Muscle layer of duodenum (tissue), 2 donors: ENCODE data around the gene HDAC4.

Experiments
- H3K27ac ChIP-seq: one replicate; pipeline ENCODE4 v1.7.0; 2013; ENCODE audit warnings: mild to moderate bottlenecking, low read length
- H3K27me3 ChIP-seq: one replicate; pipeline ENCODE4 v1.7.0; 2013; ENCODE audit warnings: low read depth, mild to moderate bottlenecking, control low read depth, low read length
- H3K36me3 ChIP-seq, 2 donors: one replicate each; pipeline ENCODE4 v1.7.0; 2013; ENCODE audit warnings: low read length in 2 of 2, control low read depth in 1 of 2, mild to moderate bottlenecking in 1 of 2; ENCODE audit not compliant: insufficient read depth in 2 of 2, control insufficient read depth in 1 of 2
- H3K4me1 ChIP-seq, 2 donors: one replicate each; pipeline ENCODE4 v1.7.0; 2013; ENCODE audit warnings: low read length in 2 of 2, mild to moderate bottlenecking in 2 of 2, control low read depth in 1 of 2, moderate library complexity in 1 of 2; ENCODE audit not compliant: insufficient read depth in 2 of 2, control insufficient read depth in 1 of 2
- H3K4me3 ChIP-seq, 2 donors: one replicate each; pipeline ENCODE4 v1.7.0; 2013; ENCODE audit warnings: low read length in 2 of 2, low read depth in 1 of 2, mild to moderate bottlenecking in 1 of 2
- H3K9me3 ChIP-seq, 2 donors: one replicate each; pipeline ENCODE4 v1.7.0; 2013; ENCODE audit warnings: low read length in 2 of 2, control low read depth in 1 of 2, mild to moderate bottlenecking in 1 of 2; ENCODE audit not compliant: control insufficient read depth in 1 of 2
- donor health status: healthy.

The HDAC4 gene

GRCh38 chr2:239000089-239000488, 400.7 kb downstream of the HDAC4 start:
- H3K27ac ChIP-seq: no peak overlapping the region
- no peak overlapping the region for H3K4me3 ChIP-seq
- peaks cover 0 to 22% of the 10 kb centered on the region in 2 donors for H3K4me1 ChIP-seq
- no peaks in the 10 kb centered on the region for H3K27me3 ChIP-seq
- peaks cover 0 to 4% of the 10 kb centered on the region in 2 donors for H3K9me3 ChIP-seq
- no peaks in the 10 kb centered on the region for H3K36me3 ChIP-seq

- H3K4me3 ChIP-seq: no peak overlapping the region
- H3K27ac ChIP-seq: no peak overlapping the region
- no peaks in the 10 kb centered on the region for H3K36me3 ChIP-seq
- no peaks in the 10 kb centered on the region for H3K27me3 ChIP-seq
- H3K4me1 ChIP-seq: peaks cover 0 to 22% of the 10 kb centered on the region in 2 donors
- H3K9me3 ChIP-seq: peaks cover 0 to 9% of the 10 kb centered on the region in 2 donors
Observed at GRCh38 chr2:238999291-238999741, 401.5 kb downstream of the HDAC4 start.

- H3K36me3 ChIP-seq: no peaks in the 10 kb centered on the region
- no peak overlapping the region for H3K27ac ChIP-seq
- no peak overlapping the region for H3K4me3 ChIP-seq
- no peaks in the 10 kb centered on the region for H3K27me3 ChIP-seq
- H3K4me1 ChIP-seq: peaks cover 0 to 18% of the 10 kb centered on the region in 2 donors
- H3K9me3 ChIP-seq: peaks cover 0 to 9% of the 10 kb centered on the region in 2 donors
Observed at GRCh38 chr2:238998801-238999200, 402.0 kb downstream of the HDAC4 start.
